Measurements from ENCODE around the gene ASZ1.

- TF ChIP-seq CTCF (IDR thresholded peaks at IDR 0.05; ENCODE audit: insufficient read depth, low read length) (no peak), REST (IDR thresholded peaks at IDR 0.05; ENCODE audit: insufficient replicate concordance, low read depth) (no peak), GABPA (IDR thresholded peaks at IDR 0.05; ENCODE audit: low read depth) (no peak), POLR2AphosphoS5 (IDR thresholded peaks at IDR 0.05; ENCODE audit: low read depth) (no peak), SPI1 (IDR thresholded peaks at IDR 0.05; ENCODE audit: borderline replicate concordance, low read depth) (no peak)
Measured at GRCh38 chr7:117362294-117362888, 64.9 kb downstream of the ASZ1 start.

All from HL-60 (cell line).